Panc1 (cell line): ENCODE results near the gene STON1. TPM values are rescaled to one million over a fixed set of nuclear protein-coding genes. Genes with fewer than 3 reads are reported as not detected.

Experiments used
- ATAC-seq: fragments of 200-7000 bp; cut with Tn5 transposase; 2 replicates; pipeline ENCODE4 v1.9.1; 2020; ENCODE audit warnings: mild to moderate bottlenecking, moderate library complexity
- BruUV-seq: library from RNA; stranded (reverse); fragments of 400-500 nt; replicated peaks from 2 replicates; lab custom pipeline; 2021; lab: Mats Ljungman, UMichigan
- CTCF ChIA-PET: fragments of 300-600 bp; sonication (Branson Sonifier 250); formaldehyde crosslinking; loops from one replicate; lab custom pipeline; 2022; ENCODE audit warnings: antibody characterized with exemption; lab: Charles Lee
- POLR2A ChIA-PET: fragments of 300-600 bp; sonication (Branson Sonifier 250); formaldehyde crosslinking; loops from one replicate; lab custom pipeline; 2022; ENCODE audit warnings: antibody characterized with exemption; lab: Charles Lee
- DNase-seq: peaks from one replicate; pipeline ENCODE4 v3.0.0-alpha.2; 2010; ENCODE audit warnings: low read depth, low spot score
- H3K27ac ChIP-seq: 2 replicates; pipeline ENCODE4 v1.5.1; 2011; ENCODE audit warnings: mild to moderate bottlenecking, low read length, inconsistent platforms
- H3K27me3 ChIP-seq: fragments of 200-500 bp; sonication (Bioruptor generic); 2 replicates; pipeline ENCODE4 v1.6.0; 2014; ENCODE audit warnings: low read length, inconsistent platforms; ENCODE audit not compliant: control insufficient read depth, insufficient read depth
- H3K36me3 ChIP-seq: fragments of 200-500 bp; sonication (Bioruptor generic); 2 replicates; pipeline ENCODE4 v1.5.1; 2014; ENCODE audit warnings: inconsistent platforms, mild to moderate bottlenecking, low read length, moderate library complexity; ENCODE audit not compliant: control insufficient read depth, insufficient read depth
- H3K4me1 ChIP-seq: 2 replicates; pipeline ENCODE4 v1.5.1; 2011; ENCODE audit warnings: inconsistent platforms, mild to moderate bottlenecking, low read length, moderate library complexity; ENCODE audit not compliant: control insufficient read depth, insufficient read depth
- H3K4me3 ChIP-seq, 2 experiments: 2 replicates each; pipeline ENCODE4 v1.5.1; 2011 to 2012; ENCODE audit warnings: low read depth in 2 of 2, low read length in 2 of 2, mild to moderate bottlenecking in 2 of 2, inconsistent platforms in 1 of 2, moderate library complexity in 1 of 2
- H3K9me3 ChIP-seq: fragments of 200-500 bp; sonication (Bioruptor generic); 2 replicates; pipeline ENCODE4 v1.5.1; 2014; ENCODE audit warnings: low read depth, mild to moderate bottlenecking, inconsistent platforms, low read length, moderate library complexity; ENCODE audit not compliant: control insufficient read depth, insufficient read depth
- CTCF ChIP-seq: fragments of 450-650 bp; IDR thresholded peaks from 2 replicates; pipeline ENCODE4 v1.5.1; 2017; ENCODE audit warnings: mild to moderate bottlenecking
- POLR2AphosphoS5 ChIP-seq: IDR thresholded peaks from 2 replicates; pipeline ENCODE4 v1.6.1; 2012; ENCODE audit warnings: mild to moderate bottlenecking, low read depth, low read length, moderate library complexity
- REST ChIP-seq, 2 experiments: IDR thresholded peaks; 2 replicates each; pipeline ENCODE4 v1.6.1; 2011 to 2012; ENCODE audit warnings: low read depth in 2 of 2, control low read depth in 1 of 2, low read length in 1 of 2, mild to moderate bottlenecking in 1 of 2, moderate library complexity in 1 of 2; ENCODE audit not compliant: insufficient read depth in 1 of 2
- SIN3A ChIP-seq: IDR thresholded peaks from 2 replicates; pipeline ENCODE4 v1.6.1; 2012; ENCODE audit warnings: low read depth, mild to moderate bottlenecking, low read length, moderate library complexity, borderline replicate concordance; ENCODE audit not compliant: insufficient read depth
- TCF7L2 ChIP-seq: IDR thresholded peaks from 2 replicates; pipeline ENCODE4 v1.6.1; 2011; ENCODE audit warnings: mild to moderate bottlenecking, low read depth, low read length, inconsistent platforms
- in situ Hi-C: cut with HindIII; loops from 2 replicates; pipeline ENCODE4 v1.10.0; 2016; ENCODE audit warnings: low sequenced_read_pairs, low pct_unique_long_range_greater_than_20kb
- intact Hi-C: fragments of 100-400 bp; cut with micrococcal nuclease; formaldehyde crosslinking; loops from one replicate; pipeline ENCODE4 v1.10.0; 2022; ENCODE audit not compliant: unreplicated experiment
- total RNA-seq: library from RNA; stranded (reverse); gene quantifications from one replicate; pipeline ENCODE4 v1.2.1, GENCODE V29; 2021; ENCODE audit not compliant: unreplicated experiment

The STON1 gene
- total RNA-seq, 1 experiment from 2014 or later: 0.92 TPM

GRCh38 chr2:48496849-48497248 is 33.1 kb upstream of the STON1 start:
- ChIA-PET POLR2A (no interaction called here), CTCF (no interaction called here)
- ATAC-seq (no peak), DNase-seq (no peak)
- no peak for TF ChIP-seq REST (IDR thresholded peaks at IDR 0.05; ENCODE audit: insufficient read depth in 1 of 2, low read depth in 2 of 2, low read length in 1 of 2)
- TF ChIP-seq CTCF: no peak
- no peak for TF ChIP-seq TCF7L2
- H3K4me3 ChIP-seq: no peak overlapping the region
- in situ Hi-C loops (no loop called here), intact Hi-C loops (no loop called here)
- no peaks in the 10 kb centered on the region for H3K4me1 ChIP-seq
- no peaks in the 10 kb centered on the region for H3K9me3 ChIP-seq
- no peaks in the 10 kb centered on the region; the same call in 1 of the 2 replicates for H3K36me3 ChIP-seq
- no TSS peak for BruUV-seq
- H3K27me3 ChIP-seq: no peaks in the 10 kb centered on the region
- no peak overlapping the region for H3K27ac ChIP-seq

- POLR2A ChIA-PET: no interaction called here
- TF ChIP-seq TCF7L2: no peak
- TF ChIP-seq POLR2AphosphoS5: no peak
- TF ChIP-seq REST (IDR thresholded peaks at IDR 0.05; ENCODE audit: insufficient read depth in 1 of 2, low read depth in 2 of 2, low read length in 1 of 2): no peak
- no peak for TF ChIP-seq SIN3A
- DNase-seq (no peak), ATAC-seq (no peak)
- H3K4me3 ChIP-seq: no peak overlapping the region
- no peak overlapping the region for H3K27ac ChIP-seq
- in situ Hi-C loops: no loop called here
- intact Hi-C loops: no loop called here
- BruUV-seq: no TSS peak
- CTCF ChIA-PET: no interaction called here
- no peaks in the 10 kb centered on the region for H3K9me3 ChIP-seq
- H3K36me3 ChIP-seq: peaks cover 2% of the 10 kb centered on the region; the same call in 1 of the 2 replicates
- no peaks in the 10 kb centered on the region for H3K4me1 ChIP-seq
- H3K27me3 ChIP-seq: no peaks in the 10 kb centered on the region
Observed at GRCh38 chr2:48504647-48505327, 25.2 kb upstream of the STON1 start.
